Uterus (tissue), 4 donors: ENCODE data around the gene OBP2B. TPM values are rescaled to one million over a fixed set of nuclear protein-coding genes. Genes with fewer than 3 reads are reported as not detected.

Experiments used
- DNase-seq, 2 donors: peaks; one replicate each; pipeline ENCODE4 v3.0.0-alpha.2; 2019 to 2020
- H3K27ac ChIP-seq, 2 donors: fragments of 200-600 bp; sonication (generic); 1 replicate in 1 of 2; 2 replicates in 1 of 2; pipeline ENCODE4 v1.5.1; 2016 to 2018
- H3K27me3 ChIP-seq, 2 donors: fragments of 200-600 bp; sonication (generic); one replicate each; pipeline ENCODE4 v1.5.1; 2018 to 2019; ENCODE audit warnings: control low read depth in 1 of 2
- H3K36me3 ChIP-seq, 2 donors: fragments of 200-600 bp; sonication (generic); one replicate each; pipeline ENCODE4 v1.5.1; 2019; ENCODE audit warnings: control low read depth in 1 of 2
- H3K4me1 ChIP-seq, 2 donors: fragments of 200-600 bp; sonication (generic); one replicate each; pipeline ENCODE4 v1.5.1; 2018 to 2019; ENCODE audit warnings: control low read depth in 1 of 2
- H3K4me3 ChIP-seq, 2 donors: fragments of 200-600 bp; sonication (generic); 1 replicate in 1 of 2; 2 replicates in 1 of 2; pipeline ENCODE4 v1.5.1; 2018 to 2019; ENCODE audit warnings: mild to moderate bottlenecking in 1 of 2
- H3K9me3 ChIP-seq, 2 donors: fragments of 200-600 bp; sonication (generic); one replicate each; pipeline ENCODE4 v1.5.1; 2019; ENCODE audit warnings: control low read depth in 1 of 2
- POLR2A ChIP-seq, 2 donors: fragments of 450-650 bp; IDR thresholded peaks; one replicate each; pipeline ENCODE4 v1.6.1; 2016; ENCODE audit warnings: antibody characterized with exemption in 2 of 2, mild to moderate bottlenecking in 1 of 2, moderate library complexity in 1 of 2
- intact Hi-C: fragments of 100-400 bp; cut with DNase I; formaldehyde crosslinking; loops from one replicate; pipeline ENCODE4 v1.15.1; 2023; ENCODE audit warnings: low total_unique reads
- total RNA-seq, 4 donors: library from RNA; depleted of rRNA in 3 of 4; stranded (reverse); fragments of >200 nt in 3 of 4; gene quantifications; one replicate each; pipeline versions ENCODE4 v1.1.0 to v1.2.4, GENCODE V29; 2014 to 2023
- TF ChIP-seq, protein P1 (sequence below), 4 experiments: fragments of 200-600 bp in 2 of 4; fragments of 450-650 bp in 2 of 4; sonication (generic) in 2 of 4; IDR thresholded peaks; one replicate each; pipeline ENCODE4 v1.5.1; 2016 to 2019; ENCODE audit warnings: antibody characterized with exemption in 4 of 4, mild to moderate bottlenecking in 2 of 4, moderate library complexity in 1 of 4
- donor health status: DM: yes; HTN: yes; CAD: no.

OBP2B gene
- total RNA-seq, 4 donors from 2014 or later, result not detected

- no peaks in the 10 kb centered on the region for H3K4me1 ChIP-seq
- intact Hi-C loops, result no loop called here
- no peaks in the 10 kb centered on the region for H3K36me3 ChIP-seq
- H3K4me3 ChIP-seq, result no peak overlapping the region
- H3K27ac ChIP-seq, result no peak overlapping the region
- no peaks in the 10 kb centered on the region for H3K9me3 ChIP-seq
- no peak for TF ChIP-seq POLR2A (IDR thresholded peaks at IDR 0.05)
- TF ChIP-seq, protein P1, sequence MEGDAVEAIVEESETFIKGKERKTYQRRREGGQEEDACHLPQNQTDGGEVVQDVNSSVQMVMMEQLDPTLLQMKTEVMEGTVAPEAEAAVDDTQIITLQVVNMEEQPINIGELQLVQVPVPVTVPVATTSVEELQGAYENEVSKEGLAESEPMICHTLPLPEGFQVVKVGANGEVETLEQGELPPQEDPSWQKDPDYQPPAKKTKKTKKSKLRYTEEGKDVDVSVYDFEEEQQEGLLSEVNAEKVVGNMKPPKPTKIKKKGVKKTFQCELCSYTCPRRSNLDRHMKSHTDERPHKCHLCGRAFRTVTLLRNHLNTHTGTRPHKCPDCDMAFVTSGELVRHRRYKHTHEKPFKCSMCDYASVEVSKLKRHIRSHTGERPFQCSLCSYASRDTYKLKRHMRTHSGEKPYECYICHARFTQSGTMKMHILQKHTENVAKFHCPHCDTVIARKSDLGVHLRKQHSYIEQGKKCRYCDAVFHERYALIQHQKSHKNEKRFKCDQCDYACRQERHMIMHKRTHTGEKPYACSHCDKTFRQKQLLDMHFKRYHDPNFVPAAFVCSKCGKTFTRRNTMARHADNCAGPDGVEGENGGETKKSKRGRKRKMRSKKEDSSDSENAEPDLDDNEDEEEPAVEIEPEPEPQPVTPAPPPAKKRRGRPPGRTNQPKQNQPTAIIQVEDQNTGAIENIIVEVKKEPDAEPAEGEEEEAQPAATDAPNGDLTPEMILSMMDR (IDR thresholded peaks at IDR 0.05), result no peak
- no peaks in the 10 kb centered on the region for H3K27me3 ChIP-seq
- DNase-seq, result no peak
Measured at GRCh38 chr9:133167769-133168168, 41.3 kb downstream of the OBP2B start.

GRCh38 chr9:133167096-133167730 is 41.8 kb downstream of the OBP2B start:
- H3K4me3 ChIP-seq, result no peak overlapping the region
- no peaks in the 10 kb centered on the region for H3K27me3 ChIP-seq
- no peaks in the 10 kb centered on the region for H3K9me3 ChIP-seq
- no peaks in the 10 kb centered on the region for H3K4me1 ChIP-seq
- intact Hi-C loops, result no loop called here
- TF ChIP-seq POLR2A (IDR thresholded peaks at IDR 0.05), result no peak
- TF ChIP-seq, protein P1 (IDR thresholded peaks at IDR 0.05), result no peak
- no peak overlapping the region for H3K27ac ChIP-seq
- no peak for DNase-seq
- no peaks in the 10 kb centered on the region for H3K36me3 ChIP-seq

DNA sequence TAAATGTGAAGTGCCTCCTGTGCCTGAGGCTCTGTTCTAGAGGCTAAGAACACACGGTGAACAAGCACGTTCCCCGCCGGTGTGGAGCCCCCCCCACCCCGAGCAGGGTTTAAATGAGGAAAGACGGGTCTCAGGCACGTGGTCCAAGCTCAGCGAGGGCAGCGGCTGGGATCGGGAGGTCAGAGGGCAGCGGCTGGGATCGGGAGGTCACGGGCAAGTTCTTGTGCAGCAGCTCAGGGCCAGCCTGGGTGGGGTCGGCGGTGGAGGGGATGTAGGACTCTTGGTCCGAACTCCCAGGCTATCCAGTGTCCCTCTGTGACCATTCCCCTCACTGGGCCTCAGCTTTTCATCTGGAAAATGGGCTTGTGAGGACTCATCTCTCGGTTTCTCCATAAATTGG is 42.7 kb downstream of the OBP2B start:
- Histone ChIP-seq H3K4me1 (no peaks in the 10 kb centered on the region), H3K36me3 (no peaks in the 10 kb centered on the region), H3K27me3 (no peaks in the 10 kb centered on the region), H3K9me3 (no peaks in the 10 kb centered on the region), H3K27ac (no peak overlapping the region), H3K4me3 (no peak overlapping the region)
- DNase-seq, result no peak
- intact Hi-C loops, result no loop called here
- TF ChIP-seq, protein P1 (IDR thresholded peaks at IDR 0.05), result no peak
- no peak for TF ChIP-seq POLR2A (IDR thresholded peaks at IDR 0.05)

DNA sequence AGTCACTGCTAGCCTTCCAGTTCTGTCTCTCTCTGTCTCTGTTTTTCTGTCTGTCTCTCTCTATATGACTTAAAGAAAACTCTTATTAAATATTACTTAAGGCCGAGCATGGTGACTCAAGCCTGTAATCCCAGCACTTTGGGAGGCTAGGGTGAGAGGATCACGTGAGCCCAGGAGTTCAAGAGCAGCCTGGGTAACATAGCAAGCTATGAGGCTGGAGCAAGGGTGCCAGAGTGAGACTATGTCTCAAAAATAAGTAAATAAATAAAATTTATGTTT is 43.7 kb downstream of the OBP2B start:
- Histone ChIP-seq H3K4me3 (no peak overlapping the region), H3K4me1 (no peaks in the 10 kb centered on the region), H3K27ac (no peak overlapping the region), H3K36me3 (no peaks in the 10 kb centered on the region), H3K9me3 (no peaks in the 10 kb centered on the region), H3K27me3 (no peaks in the 10 kb centered on the region)
- intact Hi-C loops, result no loop called here
- no peak for DNase-seq
- TF ChIP-seq, protein P1 (IDR thresholded peaks at IDR 0.05), result no peak
- TF ChIP-seq POLR2A (IDR thresholded peaks at IDR 0.05), result no peak

DNA sequence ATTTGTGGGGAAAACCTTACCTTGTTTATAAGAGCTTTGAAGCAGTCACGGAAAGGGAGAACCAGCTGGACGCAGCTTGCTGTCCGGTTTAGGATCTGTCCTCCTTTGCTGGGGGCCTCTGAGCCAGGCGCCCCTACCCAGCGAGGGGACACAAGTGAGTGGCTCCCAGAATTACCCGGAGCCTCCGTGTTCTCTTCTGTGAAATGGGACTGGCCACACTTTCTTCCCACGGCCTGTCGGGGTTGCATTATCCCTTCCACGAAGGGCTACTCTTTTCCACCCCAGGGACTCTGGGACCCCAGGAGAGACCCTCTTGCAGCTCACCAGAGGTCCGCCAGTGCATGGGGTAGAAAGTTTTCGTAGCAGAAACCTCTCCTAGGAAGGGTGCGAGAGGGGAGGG is 44.9 kb downstream of the OBP2B start:
- TF ChIP-seq, protein P1 (IDR thresholded peaks at IDR 0.05), result no peak
- TF ChIP-seq POLR2A (IDR thresholded peaks at IDR 0.05), result no peak
- Histone ChIP-seq H3K4me3 (peak overlapping the region; percentile 61 to 73), H3K36me3 (no peaks in the 10 kb centered on the region), H3K27me3 (no peaks in the 10 kb centered on the region), H3K9me3 (no peaks in the 10 kb centered on the region), H3K4me1 (no peaks in the 10 kb centered on the region), H3K27ac (peak overlapping the region; percentile 60 to 79)
- DNase-seq, result no peak
- intact Hi-C loops, result no loop called here
